GM21423 (cell line): ENCODE data around the gene VSX2.
A peak's percentile ranks its signal among the peaks of the same experiment; 100 is the strongest.

Experiments used
- ATAC-seq: cut with Tn5 transposase; IDR thresholded peaks from one replicate; pipeline ENCODE4 v1.9.1; 2021; ENCODE audit warnings: mild to moderate bottlenecking, moderate library complexity; ENCODE audit not compliant: unreplicated experiment

The VSX2 gene

GRCh38 chr14:74297986-74298385 lies 58.7 kb downstream of the VSX2 start:
- ATAC-seq = no peak

- ATAC-seq = no peak
Measured at GRCh38 chr14:74299061-74299545, 59.9 kb downstream of the VSX2 start.

- no peak for ATAC-seq
Measured at GRCh38 chr14:74301594-74302151, 62.4 kb downstream of the VSX2 start.

- no peak for ATAC-seq
Measured at GRCh38 chr14:74302152-74302628, 62.9 kb downstream of the VSX2 start.

- peak; percentile 95 for ATAC-seq
Measured at GRCh38 chr14:74302634-74303569, 63.7 kb downstream of the VSX2 start, which contains the start of gene ABCD4. ABCD4 (minus strand) TSS chr14:74302934; CDS start chr14:74302912, 22 bp downstream.

GRCh38 chr14:74308695-74309094 lies 69.4 kb downstream of the VSX2 start:
- ATAC-seq = no peak

- no peak for ATAC-seq
Measured at GRCh38 chr14:74309125-74310022, 70.1 kb downstream of the VSX2 start.

- ATAC-seq = no peak
Measured at GRCh38 chr14:74312161-74312560, 72.9 kb downstream of the VSX2 start.
